ENCODE measurements around the gene CFAP251. TPM values are rescaled to one million over a fixed set of nuclear protein-coding genes. Genes with fewer than 3 reads are reported as not detected.

Gene CFAP251
- total and polyA plus RNA-seq, 12 donors: 0.52 to 4.6 (median 1.5) TPM

DNA sequence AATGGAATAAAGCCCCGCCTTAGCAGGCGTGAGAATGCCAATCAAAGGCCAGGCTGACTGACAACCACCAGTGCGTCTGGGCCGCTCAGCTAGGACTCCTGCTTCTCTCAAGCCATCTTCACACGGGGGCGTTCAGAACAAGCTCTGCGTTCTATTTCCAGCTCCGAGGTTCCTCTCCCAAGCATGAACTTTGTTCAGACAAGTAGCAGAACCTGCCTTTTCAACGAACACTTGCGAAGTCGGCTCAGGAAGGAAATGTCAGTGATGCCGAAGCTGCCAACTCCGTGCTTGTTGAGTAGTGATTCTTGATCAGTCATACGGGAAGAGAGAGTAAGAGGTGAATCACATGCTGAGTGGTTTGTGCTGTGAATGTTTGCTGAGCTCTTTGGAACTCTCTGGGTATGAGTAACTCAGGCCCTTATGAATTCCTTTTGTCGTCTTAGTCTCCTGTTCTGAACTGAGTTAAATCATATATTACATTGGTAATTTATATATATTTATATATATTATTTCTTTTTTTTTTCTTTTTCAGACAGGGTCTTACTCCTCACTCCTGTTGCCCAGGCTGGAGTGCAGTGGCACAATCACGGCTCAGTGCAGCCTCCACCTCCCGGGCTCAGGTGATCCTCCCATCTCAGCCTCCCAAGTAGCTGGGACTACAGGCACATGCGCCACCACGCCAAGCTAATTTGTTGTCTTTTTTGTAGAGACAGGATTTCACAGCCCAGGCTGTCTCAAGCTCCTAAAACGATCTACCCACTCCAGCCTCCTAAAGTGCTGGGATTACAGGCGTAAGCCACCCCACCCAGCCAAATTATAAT lies 73.9 kb downstream of the CFAP251 start:
- intact Hi-C loops (cut with DNase I): no loop called here
- Histone ChIP-seq H3K4me3 (no peak overlapping the region), H3K27me3 (no peaks in the 10 kb centered on the region), H3K4me1 (peaks cover 0 to 19% (median 0%) of the 10 kb centered on the region in 9 donors), H3K9me3 (no peaks in the 10 kb centered on the region), H3K27ac (peak overlapping the region in 7 of 10 donors; percentile 6 to 83 (median 56)), H3K36me3 (no peaks in the 10 kb centered on the region)
- WGBS, 2 donors: 53 to 57% methylated on average over 21 of the region's 21 CpGs
- TF ChIP-seq, protein P1, sequence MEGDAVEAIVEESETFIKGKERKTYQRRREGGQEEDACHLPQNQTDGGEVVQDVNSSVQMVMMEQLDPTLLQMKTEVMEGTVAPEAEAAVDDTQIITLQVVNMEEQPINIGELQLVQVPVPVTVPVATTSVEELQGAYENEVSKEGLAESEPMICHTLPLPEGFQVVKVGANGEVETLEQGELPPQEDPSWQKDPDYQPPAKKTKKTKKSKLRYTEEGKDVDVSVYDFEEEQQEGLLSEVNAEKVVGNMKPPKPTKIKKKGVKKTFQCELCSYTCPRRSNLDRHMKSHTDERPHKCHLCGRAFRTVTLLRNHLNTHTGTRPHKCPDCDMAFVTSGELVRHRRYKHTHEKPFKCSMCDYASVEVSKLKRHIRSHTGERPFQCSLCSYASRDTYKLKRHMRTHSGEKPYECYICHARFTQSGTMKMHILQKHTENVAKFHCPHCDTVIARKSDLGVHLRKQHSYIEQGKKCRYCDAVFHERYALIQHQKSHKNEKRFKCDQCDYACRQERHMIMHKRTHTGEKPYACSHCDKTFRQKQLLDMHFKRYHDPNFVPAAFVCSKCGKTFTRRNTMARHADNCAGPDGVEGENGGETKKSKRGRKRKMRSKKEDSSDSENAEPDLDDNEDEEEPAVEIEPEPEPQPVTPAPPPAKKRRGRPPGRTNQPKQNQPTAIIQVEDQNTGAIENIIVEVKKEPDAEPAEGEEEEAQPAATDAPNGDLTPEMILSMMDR (IDR thresholded peaks at IDR 0.05): no peak
- ATAC-seq: peak in 6 of 8 donors; percentile 39 to 93 (median 52)
- DNase-seq: no peak

DNA sequence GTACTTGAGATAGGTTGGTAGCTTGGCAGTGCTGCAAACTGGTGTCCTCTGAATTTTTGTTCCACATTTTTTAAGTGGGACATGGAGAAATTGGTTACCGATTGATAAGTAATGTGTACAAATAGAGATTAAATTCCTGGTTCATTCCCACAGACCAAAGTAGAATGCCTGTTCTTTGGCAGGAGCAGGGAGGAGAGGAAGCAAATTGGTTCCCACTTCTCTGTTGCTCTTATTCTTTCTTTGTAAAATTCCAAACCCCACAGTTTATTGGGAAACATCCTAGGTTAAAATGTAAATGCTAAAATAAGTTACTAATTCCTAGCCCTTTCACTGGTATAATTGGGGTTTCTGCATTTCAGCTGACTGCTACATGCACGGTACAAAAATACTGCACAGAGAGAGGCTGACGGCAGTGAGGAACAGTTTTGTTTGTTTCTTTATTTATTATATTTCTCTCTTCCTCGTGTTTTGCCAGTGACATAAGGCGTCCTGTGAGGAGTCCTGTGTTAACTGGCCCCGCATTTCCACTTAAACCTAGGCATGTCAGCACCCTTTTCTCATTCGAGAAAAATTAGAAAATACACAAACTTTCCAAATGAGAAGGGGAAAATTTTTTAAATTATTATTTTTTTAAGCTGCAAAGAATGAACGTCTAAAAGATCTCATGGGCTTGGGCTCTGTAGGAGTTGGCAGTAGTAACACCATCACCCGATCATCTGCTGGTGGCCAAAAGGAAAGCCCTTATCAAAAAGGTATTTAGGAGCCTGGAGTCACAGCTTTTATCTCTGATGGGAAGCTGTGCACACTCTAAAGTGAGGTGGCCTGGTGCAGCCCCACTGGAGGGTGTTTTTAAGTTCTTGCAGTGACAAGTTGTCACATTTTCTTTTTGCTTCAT lies 77.9 kb downstream of the CFAP251 start:
- Histone ChIP-seq H3K9me3 (peaks cover 0 to 10% (median 0%) of the 10 kb centered on the region in 11 donors), H3K4me1 (peaks cover 0 to 19% (median 0%) of the 10 kb centered on the region in 9 donors), H3K36me3 (no peaks in the 10 kb centered on the region), H3K27ac (peak overlapping the region in 8 of 10 donors; percentile 6 to 61 (median 46)), H3K27me3 (no peaks in the 10 kb centered on the region), H3K4me3 (no peak overlapping the region)
- TF ChIP-seq, protein P1 (IDR thresholded peaks at IDR 0.05): no peak
- 22 to 32% methylated on average over 9 of the region's 9 CpGs for WGBS, 2 donors
- no peak for DNase-seq
- intact Hi-C loops (cut with DNase I): no loop called here
- ATAC-seq: peak in 7 of 8 donors; percentile 33 to 89 (median 62)

DNA sequence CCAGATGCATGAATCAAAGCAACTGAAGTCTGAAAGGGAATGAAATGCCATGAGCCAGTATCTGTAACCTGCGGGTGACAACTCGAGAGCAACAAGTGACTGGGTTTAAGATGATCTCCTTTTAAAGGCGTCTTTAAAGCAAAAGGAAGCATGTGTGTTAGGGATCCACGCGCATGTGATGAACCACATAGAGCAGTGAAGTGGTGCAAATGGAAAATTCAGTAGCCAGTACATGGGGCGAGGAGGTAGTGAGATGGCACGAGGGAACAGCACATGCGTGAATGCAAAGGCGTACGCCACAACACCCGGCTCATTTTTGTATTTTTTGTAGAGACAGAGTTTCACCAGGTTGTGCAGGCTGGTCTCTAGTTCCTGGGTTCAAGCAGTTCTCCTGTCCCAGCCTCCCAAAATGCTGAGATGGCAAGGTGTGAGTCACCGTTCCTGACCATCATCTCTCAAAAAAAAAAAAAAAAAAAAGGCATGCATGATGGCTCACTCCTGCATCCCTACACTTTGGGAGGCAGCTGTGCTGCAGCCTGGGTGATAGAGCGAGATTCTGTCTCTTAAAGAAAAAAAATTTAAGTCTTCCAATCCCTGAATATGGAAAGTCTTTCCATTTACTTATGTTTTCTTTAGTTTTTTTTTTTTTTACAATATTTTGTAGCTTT lies 78.7 kb downstream of the CFAP251 start:
- intact Hi-C loops (cut with DNase I): no loop called here
- WGBS, 2 donors: 52 to 64% methylated on average over 13 of the region's 13 CpGs
- TF ChIP-seq, protein P1 (IDR thresholded peaks at IDR 0.05): no peak
- DNase-seq: no peak
- Histone ChIP-seq H3K36me3 (no peaks in the 10 kb centered on the region), H3K4me1 (peaks cover 0 to 17% (median 0%) of the 10 kb centered on the region in 9 donors), H3K4me3 (no peak overlapping the region), H3K9me3 (peaks cover 0 to 10% (median 0%) of the 10 kb centered on the region in 11 donors), H3K27me3 (no peaks in the 10 kb centered on the region), H3K27ac (peak overlapping the region in 8 of 10 donors; percentile 6 to 61 (median 46))
- ATAC-seq: peak in 4 of 8 donors; percentile 39 to 56 (median 46)

Measured in heart right ventricle (tissue), 16 donors.